ENCODE measurements around the gene HCAR1. TPM values are rescaled to one million over a fixed set of nuclear protein-coding genes. Genes with fewer than 3 reads are reported as not detected.

The HCAR1 gene
- total RNA-seq, 4 donors from 2014 or later, result 0.23 TPM; not detected in 3

GRCh38 chr12:122729583-122730214, 945 bp downstream of the HCAR1 start:
- H3K4me1 ChIP-seq, result peaks cover 0 to 43% (median 4%) of the 10 kb centered on the region in 3 donors
- H3K4me3 ChIP-seq, result no peak overlapping the region
- peaks cover 0 to 4% (median 0%) of the 10 kb centered on the region in 4 donors for H3K27me3 ChIP-seq
- 92 to 93% methylated on average over 10 to 18 of the region's 27 CpGs for WGBS, 2 donors
- no peaks in the 10 kb centered on the region for H3K36me3 ChIP-seq
- H3K9me3 ChIP-seq, result no peaks in the 10 kb centered on the region
- no peak for TF ChIP-seq CTCF (IDR thresholded peaks at IDR 0.05)
- no peak for TF ChIP-seq POLR2A (IDR thresholded peaks at IDR 0.05)
- DNase-seq, result no peak
- no peak overlapping the region for H3K27ac ChIP-seq
- intact Hi-C loops (cut with DNase I), result no loop called here

- Histone ChIP-seq H3K9me3 (no peaks in the 10 kb centered on the region), H3K27me3 (peaks cover 0 to 4% (median 0%) of the 10 kb centered on the region in 4 donors), H3K4me1 (peaks cover 4 to 33% (median 5%) of the 10 kb centered on the region in 3 donors), H3K4me3 (no peak overlapping the region), H3K36me3 (no peaks in the 10 kb centered on the region), H3K27ac (peak overlapping the region in 3 of 4 donors; percentile 2 to 26 (median 10))
- no peak for TF ChIP-seq POLR2A (IDR thresholded peaks at IDR 0.05)
- intact Hi-C loops (cut with DNase I), result no loop called here
- 20 to 21% methylated on average over 5 of the region's 5 CpGs for WGBS, 2 donors
- no peak for DNase-seq
Observed at GRCh38 chr12:122726080-122726558, 4.5 kb downstream of the HCAR1 start.

- TF ChIP-seq POLR2A (IDR thresholded peaks at IDR 0.05), result no peak
- no peak for TF ChIP-seq CTCF (IDR thresholded peaks at IDR 0.05)
- Histone ChIP-seq H3K36me3 (no peaks in the 10 kb centered on the region), H3K4me3 (no peak overlapping the region), H3K4me1 (peaks cover 4 to 38% (median 5%) of the 10 kb centered on the region in 3 donors), H3K27ac (peak overlapping the region in 3 of 4 donors; percentile 2 to 26 (median 10)), H3K27me3 (peaks cover 0 to 4% (median 0%) of the 10 kb centered on the region in 4 donors), H3K9me3 (no peaks in the 10 kb centered on the region)
- whole genome bisulfite sequencing, 2 donors, result 56 to 77% methylated on average over 6 of the region's 6 CpGs
- no peak for DNase-seq
- intact Hi-C loops (cut with DNase I), result no loop called here
Observed at GRCh38 chr12:122725452-122726079, 5.1 kb downstream of the HCAR1 start.

GRCh38 chr12:122724641-122725243, 5.9 kb downstream of the HCAR1 start:
- no peaks in the 10 kb centered on the region for H3K9me3 ChIP-seq
- H3K27me3 ChIP-seq, result peaks cover 0 to under 1% (median 0%) of the 10 kb centered on the region in 4 donors
- H3K36me3 ChIP-seq, result no peaks in the 10 kb centered on the region
- 84 to 86% methylated on average over 12 of the region's 12 CpGs for WGBS, 2 donors
- H3K4me3 ChIP-seq, result no peak overlapping the region
- TF ChIP-seq POLR2A (IDR thresholded peaks at IDR 0.05) (no peak), CTCF (IDR thresholded peaks at IDR 0.05) (no peak)
- intact Hi-C loops (cut with DNase I), result no loop called here
- no peak for DNase-seq
- peaks cover 10 to 47% (median 10%) of the 10 kb centered on the region in 3 donors for H3K4me1 ChIP-seq
- H3K27ac ChIP-seq, result no peak overlapping the region

GRCh38 chr12:122722387-122722786, 8.3 kb downstream of the HCAR1 start:
- Histone ChIP-seq H3K36me3 (no peaks in the 10 kb centered on the region), H3K4me1 (peaks cover 10 to 52% (median 10%) of the 10 kb centered on the region in 3 donors), H3K4me3 (no peak overlapping the region), H3K27ac (peak overlapping the region in 3 of 4 donors; percentile 91 to 94 (median 92)), H3K27me3 (no peaks in the 10 kb centered on the region), H3K9me3 (no peaks in the 10 kb centered on the region)
- intact Hi-C loops (cut with DNase I), result no loop called here
- 64 to 67% methylated on average over 1 of the region's 1 CpG for WGBS, 2 donors
- no peak for DNase-seq
- no peak for TF ChIP-seq POLR2A (IDR thresholded peaks at IDR 0.05)
- TF ChIP-seq CTCF (IDR thresholded peaks at IDR 0.05), result no peak
